Measurements from ENCODE around the gene ITGA7.
A peak's percentile ranks its signal among the peaks of the same experiment; 100 is the strongest.

ITGA7 gene

GRCh38 chr12:55734595-55734994 is 26.9 kb upstream of the ITGA7 start:
- no peak for DNase-seq

- DNase-seq, result no peak
These were observed 26.2 kb upstream of the ITGA7 start for GRCh38 chr12:55733858-55734257.

GRCh38 chr12:55733021-55733555 is 25.4 kb upstream of the ITGA7 start:
- DNase-seq, result no peak

- no peak for DNase-seq
These were observed 24.6 kb upstream of the ITGA7 start for GRCh38 chr12:55732288-55732687.

GRCh38 chr12:55729819-55730818 is 22.4 kb upstream of the ITGA7 start:
- DNase-seq, result peak in 54 of 58 donors; percentile 24 to 83 (median 69)

- DNase-seq, result peak; percentile 46 to 96 (median 89)
These were observed 21.5 kb upstream of the ITGA7 start, which contains the start of gene CD63 for GRCh38 chr12:55728939-55729818. TSS of gene CD63 (minus strand) at chr12:55729009. CDS start at chr12:55728341, 668 bp downstream.

GRCh38 chr12:55728186-55728938 is 20.7 kb upstream of the ITGA7 start:
- DNase-seq, result peak in 52 of 58 donors; percentile 24 to 86 (median 66)

- peak in 18 of 58 donors; percentile 21 to 61 (median 45) for DNase-seq
These were observed 20.0 kb upstream of the ITGA7 start for GRCh38 chr12:55727643-55728185.

- no peak for DNase-seq
These were observed 19.3 kb upstream of the ITGA7 start for GRCh38 chr12:55726971-55727370.

GRCh38 chr12:55725556-55725955 is 17.9 kb upstream of the ITGA7 start:
- DNase-seq, result no peak

- no peak for DNase-seq
These were observed 17.2 kb upstream of the ITGA7 start for GRCh38 chr12:55724940-55725309.

- DNase-seq, result peak in 47 of 58 donors; percentile 13 to 77 (median 40)
These were observed 16.7 kb upstream of the ITGA7 start for GRCh38 chr12:55724226-55724939.

GRCh38 chr12:55723516-55724225 is 16.0 kb upstream of the ITGA7 start:
- DNase-seq, result no peak

GRCh38 chr12:55722948-55723347 is 15.2 kb upstream of the ITGA7 start:
- no peak for DNase-seq

GRCh38 chr12:55721601-55722213 is 14.0 kb upstream of the ITGA7 start:
- peak in 3 of 58 donors; percentile 14 to 31 (median 23) for DNase-seq

- peak in 50 of 58 donors; percentile 12 to 82 (median 54) for DNase-seq
These were observed 13.3 kb upstream of the ITGA7 start for GRCh38 chr12:55720894-55721444.

GRCh38 chr12:55720071-55720564 is 12.4 kb upstream of the ITGA7 start, which contains the start of gene RDH5:
TSS of gene RDH5 (plus strand) at chr12:55720393. CDS start at chr12:55721185, 792 bp downstream.
- DNase-seq, result peak in 28 of 58 donors; percentile 14 to 76 (median 30)

GRCh38 chr12:55719371-55719770 is 11.7 kb upstream of the ITGA7 start:
- no peak for DNase-seq
